ACC112 (cell line): ENCODE data around the gene TBCC.
A peak's percentile ranks its signal among the peaks of the same experiment; 100 is the strongest.

ENCODE experiments used
- H2AFZ ChIP-seq: fragments of 200-600 bp; sonication (generic); one replicate; pipeline ENCODE4 v1.6.0; 2017; ENCODE audit warnings: antibody characterized with exemption, low read length; ENCODE audit not compliant: unreplicated experiment
- H3K27ac ChIP-seq: fragments of 200-600 bp; sonication (generic); 2 replicates; pipeline ENCODE4 v1.5.1; 2014; ENCODE audit warnings: low read depth, mild to moderate bottlenecking, antibody characterized with exemption, low read length, moderate library complexity
- H3K27me3 ChIP-seq: fragments of 200-600 bp; sonication (generic); 2 replicates; pipeline ENCODE4 v1.6.1; 2014; ENCODE audit warnings: mild to moderate bottlenecking, antibody characterized with exemption, low read length, moderate library complexity, mixed read lengths; ENCODE audit not compliant: insufficient read depth
- H3K36me3 ChIP-seq: fragments of 200-600 bp; sonication (generic); 2 replicates; pipeline ENCODE4 v1.6.1; 2016; ENCODE audit warnings: mild to moderate bottlenecking, antibody characterized with exemption, low read length, moderate library complexity, mixed read lengths; ENCODE audit not compliant: insufficient read depth
- H3K4me1 ChIP-seq: fragments of 200-600 bp; sonication (generic); one replicate; pipeline ENCODE4 v1.6.1; 2016; ENCODE audit warnings: low read length, mixed read lengths; ENCODE audit not compliant: insufficient read depth, unreplicated experiment, control insufficient read depth
- H3K4me3 ChIP-seq: fragments of 200-600 bp; sonication (generic); 2 replicates; pipeline ENCODE4 v1.5.1; 2014; ENCODE audit warnings: mild to moderate bottlenecking, low read depth, low read length
- H3K79me2 ChIP-seq: fragments of 200-600 bp; sonication (generic); one replicate; pipeline ENCODE4 v1.6.0; 2016; ENCODE audit warnings: low read length; ENCODE audit not compliant: control insufficient read depth, unreplicated experiment, insufficient read depth

The TBCC gene, protein sequence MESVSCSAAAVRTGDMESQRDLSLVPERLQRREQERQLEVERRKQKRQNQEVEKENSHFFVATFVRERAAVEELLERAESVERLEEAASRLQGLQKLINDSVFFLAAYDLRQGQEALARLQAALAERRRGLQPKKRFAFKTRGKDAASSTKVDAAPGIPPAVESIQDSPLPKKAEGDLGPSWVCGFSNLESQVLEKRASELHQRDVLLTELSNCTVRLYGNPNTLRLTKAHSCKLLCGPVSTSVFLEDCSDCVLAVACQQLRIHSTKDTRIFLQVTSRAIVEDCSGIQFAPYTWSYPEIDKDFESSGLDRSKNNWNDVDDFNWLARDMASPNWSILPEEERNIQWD

DNA sequence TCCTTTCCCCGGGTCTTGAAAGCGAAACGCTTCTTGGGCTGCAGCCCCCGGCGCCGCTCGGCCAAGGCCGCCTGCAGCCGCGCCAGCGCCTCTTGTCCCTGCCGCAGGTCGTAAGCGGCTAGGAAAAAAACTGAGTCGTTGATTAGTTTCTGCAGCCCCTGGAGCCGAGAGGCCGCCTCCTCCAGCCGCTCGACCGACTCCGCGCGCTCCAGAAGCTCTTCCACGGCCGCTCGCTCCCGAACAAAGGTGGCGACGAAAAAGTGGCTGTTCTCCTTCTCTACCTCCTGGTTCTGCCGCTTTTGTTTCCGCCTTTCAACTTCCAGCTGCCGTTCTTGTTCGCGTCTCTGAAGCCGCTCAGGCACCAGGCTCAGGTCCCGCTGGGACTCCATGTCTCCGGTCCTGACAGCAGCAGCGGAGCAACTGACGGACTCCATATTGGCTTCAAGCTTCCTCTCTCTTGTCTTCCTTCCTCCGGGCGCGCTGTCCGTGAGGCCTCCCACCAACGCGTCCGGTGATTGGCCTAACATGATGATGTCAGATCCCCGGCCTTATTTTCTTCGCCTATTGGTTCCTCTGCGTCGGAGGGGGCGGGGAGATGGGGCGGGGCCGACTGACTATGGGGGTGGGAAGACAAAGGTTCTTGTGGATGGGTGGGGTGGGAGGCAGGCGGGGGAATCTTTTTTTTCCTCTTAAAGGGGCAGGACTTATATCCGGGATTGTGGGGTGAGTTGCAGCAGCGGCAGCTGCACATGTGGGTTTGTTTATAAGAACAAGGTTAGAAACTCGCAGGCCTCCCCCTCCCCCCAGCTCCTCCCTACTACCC, at the start of gene TBCC:
Gene TBCC (minus strand): TSS at position 464 of the 823 bp plus-strand sequence. CDS start 30 bp downstream, at position 434.
- no peaks in the 10 kb centered on the region for H3K36me3 ChIP-seq
- H3K4me3 ChIP-seq = peak within 1 kb of the TSS; percentile 95
- H2AFZ ChIP-seq = peak within 1 kb of the TSS; percentile 95
- no peaks in the 10 kb centered on the region for H3K27me3 ChIP-seq
- H3K27ac ChIP-seq = peak within 1 kb of the TSS; percentile 78
- peaks cover 21% of the 10 kb centered on the region for H3K79me2 ChIP-seq
- H3K4me1 ChIP-seq = peaks cover 32% of the 10 kb centered on the region

DNA sequence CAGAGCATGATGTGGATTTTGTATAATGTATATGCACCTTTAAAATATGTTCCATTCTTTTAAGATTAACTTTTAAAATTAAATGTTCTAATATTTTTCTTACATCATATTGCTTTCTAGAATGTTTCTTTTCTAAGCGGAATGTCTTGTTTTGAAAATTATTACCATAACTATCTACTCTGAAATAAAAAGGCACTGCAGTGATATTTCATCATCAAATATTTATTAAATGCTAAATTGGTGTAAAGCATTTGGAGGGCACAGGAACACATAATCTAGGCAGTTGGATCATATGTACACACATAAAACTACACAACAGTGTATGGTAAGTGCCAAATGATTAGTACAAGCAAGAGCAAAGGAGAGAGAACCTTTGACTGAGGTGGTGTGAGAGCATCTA, 49.7 kb upstream of the TBCC start:
- no peak overlapping the region for H3K27ac ChIP-seq
- no peaks in the 10 kb centered on the region for H3K79me2 ChIP-seq

DNA sequence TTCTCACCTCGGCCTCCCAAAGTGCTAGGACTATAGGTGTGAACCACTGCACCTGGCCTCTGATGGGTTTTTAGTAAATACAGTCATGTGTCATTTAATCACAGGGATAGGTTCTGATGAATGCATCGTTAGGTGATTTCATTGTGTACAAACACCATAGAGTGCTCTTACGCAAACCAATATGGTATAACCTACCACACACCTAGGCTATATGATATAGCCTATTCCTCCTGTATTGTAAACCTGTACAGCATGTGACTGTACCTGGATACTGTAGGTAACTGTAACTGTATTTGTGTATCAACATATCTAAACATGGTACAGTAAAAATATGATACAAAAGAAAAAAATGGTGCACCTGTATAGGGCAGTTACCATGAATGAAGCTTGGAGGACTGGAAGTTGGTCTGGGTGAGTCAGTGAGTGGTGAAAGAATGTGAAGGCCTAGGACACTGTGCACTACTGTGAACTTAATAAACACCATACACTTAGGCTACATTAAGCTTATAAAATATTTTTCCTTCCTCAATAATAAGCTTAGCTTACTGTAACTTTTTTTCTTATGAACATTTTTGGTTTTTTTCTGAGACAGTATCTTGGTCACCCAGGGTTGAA, 45.9 kb upstream of the TBCC start:
- Histone ChIP-seq H3K79me2 (peaks cover 7% of the 10 kb centered on the region), H3K36me3 (no peaks in the 10 kb centered on the region), H2AFZ (no peak overlapping the region), H3K4me3 (no peak overlapping the region), H3K27ac (no peak overlapping the region), H3K27me3 (no peaks in the 10 kb centered on the region), H3K4me1 (peaks cover 12% of the 10 kb centered on the region)

More for the DNA sequence above, 49.7 kb upstream of the TBCC start:
- Histone ChIP-seq H3K4me1 (peaks cover 23% of the 10 kb centered on the region), H3K27me3 (no peaks in the 10 kb centered on the region), H3K4me3 (no peak overlapping the region), H3K36me3 (no peaks in the 10 kb centered on the region), H2AFZ (no peak overlapping the region)

DNA sequence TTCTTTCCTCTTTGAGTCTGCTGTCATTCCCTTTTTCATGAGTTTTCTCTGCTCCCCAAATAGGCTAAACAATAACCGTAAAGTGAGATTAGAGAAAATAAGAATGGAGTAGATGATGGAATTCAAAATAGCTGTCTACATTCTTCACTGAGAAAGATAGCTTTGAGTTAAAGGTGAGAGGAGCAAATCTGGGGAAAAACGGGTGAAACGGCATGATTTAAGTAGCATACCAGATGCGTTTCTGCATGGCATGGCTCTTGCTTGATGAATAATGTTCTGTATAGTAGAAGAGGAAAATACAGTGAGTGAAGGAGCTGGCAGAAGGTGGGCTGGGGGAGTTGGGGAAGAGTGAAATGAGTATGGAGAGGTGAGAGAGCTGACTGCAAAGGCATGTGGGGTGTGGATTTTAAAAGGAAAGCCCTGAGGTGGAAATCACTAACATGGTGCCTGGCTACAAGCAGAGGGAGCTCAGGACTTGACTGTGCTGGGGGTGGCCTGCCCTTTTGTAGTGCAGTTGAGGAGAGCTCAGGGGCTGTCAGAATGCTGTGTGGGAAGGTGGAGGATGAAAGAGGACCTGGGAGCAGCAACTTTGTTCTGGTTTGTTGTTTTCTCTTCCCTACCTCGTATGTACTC, 44.8 kb upstream of the TBCC start:
- Histone ChIP-seq H2AFZ (no peak overlapping the region), H3K4me1 (peaks cover 12% of the 10 kb centered on the region), H3K27ac (no peak overlapping the region), H3K36me3 (no peaks in the 10 kb centered on the region), H3K27me3 (no peaks in the 10 kb centered on the region), H3K79me2 (peaks cover 17% of the 10 kb centered on the region), H3K4me3 (no peak overlapping the region)

DNA sequence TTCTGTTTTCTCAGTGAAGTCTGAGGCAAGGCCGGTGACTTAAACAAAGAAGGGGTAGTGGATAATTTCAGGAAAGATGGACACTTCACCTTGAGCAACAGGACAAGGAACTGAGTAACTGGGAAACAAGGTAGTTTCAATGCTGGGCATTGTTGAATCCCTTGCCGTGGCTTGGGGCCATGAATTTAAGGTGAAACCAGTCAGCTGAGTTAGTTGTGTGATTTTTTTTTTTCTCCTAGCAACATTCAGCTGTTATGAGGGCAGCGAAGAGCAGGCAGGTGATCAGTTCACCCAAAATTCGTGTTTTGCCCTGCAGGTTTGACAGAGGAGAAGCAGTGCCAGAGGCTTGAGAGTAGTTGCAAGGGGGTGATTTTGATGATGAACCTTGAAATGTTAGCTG, 42.8 kb upstream of the TBCC start:
- H3K79me2 ChIP-seq = peaks cover 37% of the 10 kb centered on the region
- H2AFZ ChIP-seq = no peak overlapping the region
- H3K4me3 ChIP-seq = no peak overlapping the region
- peaks cover 23% of the 10 kb centered on the region for H3K4me1 ChIP-seq
- no peaks in the 10 kb centered on the region for H3K27me3 ChIP-seq
- no peak overlapping the region for H3K27ac ChIP-seq
- H3K36me3 ChIP-seq = no peaks in the 10 kb centered on the region

DNA sequence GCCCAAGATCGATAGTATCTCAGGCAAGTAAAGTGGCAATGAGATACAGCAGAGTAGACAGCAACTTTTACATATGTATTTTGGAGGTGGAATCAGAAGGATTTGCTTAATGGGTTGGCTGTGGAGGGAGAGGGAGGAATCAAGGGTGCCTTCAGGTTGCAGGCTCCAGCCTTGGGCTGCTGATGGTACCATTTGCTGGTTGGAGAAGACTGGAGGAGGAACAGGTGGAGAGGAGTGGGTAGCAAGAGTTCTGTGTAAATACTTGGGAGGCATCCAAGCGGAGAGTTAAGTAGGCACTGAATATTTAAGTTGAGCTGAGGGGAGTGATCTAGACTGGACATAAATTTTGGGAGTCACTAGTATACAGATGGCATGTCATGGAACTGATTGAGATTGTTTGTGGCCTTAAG, 41.2 kb upstream of the TBCC start:
- H3K4me3 ChIP-seq = no peak overlapping the region
- no peak overlapping the region for H3K27ac ChIP-seq
- no peaks in the 10 kb centered on the region for H3K36me3 ChIP-seq
- H3K79me2 ChIP-seq = peaks cover 41% of the 10 kb centered on the region
- peaks cover 23% of the 10 kb centered on the region for H3K4me1 ChIP-seq
- no peaks in the 10 kb centered on the region for H3K27me3 ChIP-seq
- no peak overlapping the region for H2AFZ ChIP-seq

DNA sequence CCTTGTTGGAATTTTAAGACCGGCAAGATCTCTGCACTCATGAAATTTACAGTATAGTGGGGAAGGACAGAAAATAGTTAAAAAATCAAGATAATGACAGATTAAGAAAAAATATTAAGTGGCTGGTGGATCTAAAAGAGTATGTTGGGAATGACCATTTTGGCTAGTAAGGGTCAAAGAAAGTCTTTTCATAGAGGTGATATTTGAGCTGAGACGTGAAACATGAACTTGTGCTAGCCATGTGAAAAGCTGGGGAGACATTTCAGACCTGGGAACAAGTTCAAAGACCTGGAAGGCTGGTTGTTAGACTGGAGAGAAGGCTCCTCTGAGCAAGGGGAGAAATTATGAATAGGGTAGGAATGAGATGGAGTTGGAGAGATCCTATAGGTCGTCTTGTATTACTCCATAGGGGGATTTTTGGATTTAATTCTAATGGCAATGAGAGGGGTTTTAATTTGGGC, 40.7 kb upstream of the TBCC start:
- no peaks in the 10 kb centered on the region for H3K36me3 ChIP-seq
- H3K4me1 ChIP-seq = peaks cover 20% of the 10 kb centered on the region
- no peaks in the 10 kb centered on the region for H3K27me3 ChIP-seq
- no peak overlapping the region for H2AFZ ChIP-seq
- no peak overlapping the region for H3K4me3 ChIP-seq
- H3K79me2 ChIP-seq = peaks cover 41% of the 10 kb centered on the region
- no peak overlapping the region for H3K27ac ChIP-seq

DNA sequence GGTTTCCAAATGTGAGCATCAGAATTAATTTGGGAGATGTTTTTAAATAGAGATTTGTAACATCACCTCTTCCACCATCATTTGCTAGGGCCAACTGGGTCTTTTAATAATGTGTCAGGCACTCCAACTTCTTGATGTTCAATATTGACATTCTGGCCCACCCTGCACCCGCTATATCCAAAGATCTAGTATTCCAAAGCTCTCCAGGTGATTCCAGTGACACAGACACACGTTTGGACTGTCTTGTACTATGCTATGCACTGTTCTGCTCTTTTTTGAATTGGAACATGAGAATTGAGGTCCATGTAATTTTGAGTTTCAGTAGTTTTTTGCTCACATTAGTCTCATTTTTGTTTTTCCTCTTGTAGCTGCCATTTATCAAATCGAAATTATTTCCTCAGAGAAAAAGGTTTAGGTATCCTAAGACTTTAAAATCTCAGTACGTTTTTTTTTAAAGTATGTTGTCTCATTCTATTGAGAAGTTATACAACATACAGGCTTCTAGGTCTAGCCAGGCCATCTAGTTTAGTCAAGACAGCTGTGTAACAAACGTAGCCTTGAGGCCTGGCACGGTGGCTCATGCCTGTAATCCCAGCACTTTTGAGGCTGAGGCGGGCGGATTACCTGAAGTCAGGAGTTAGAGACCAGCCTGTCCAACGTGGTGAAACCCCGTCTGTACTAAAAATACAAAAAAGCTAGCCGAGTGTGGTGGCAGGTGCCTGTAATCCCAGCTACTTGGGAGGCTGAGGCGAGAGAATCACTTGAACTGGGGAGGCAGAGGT, 39.0 kb upstream of the TBCC start:
- H2AFZ ChIP-seq = no peak overlapping the region
- no peak overlapping the region for H3K27ac ChIP-seq
- no peaks in the 10 kb centered on the region for H3K27me3 ChIP-seq
- no peaks in the 10 kb centered on the region for H3K36me3 ChIP-seq
- H3K4me1 ChIP-seq = peaks cover 14% of the 10 kb centered on the region
- peak overlapping the region; percentile 99 for H3K4me3 ChIP-seq
- H3K79me2 ChIP-seq = peaks cover 43% of the 10 kb centered on the region

DNA sequence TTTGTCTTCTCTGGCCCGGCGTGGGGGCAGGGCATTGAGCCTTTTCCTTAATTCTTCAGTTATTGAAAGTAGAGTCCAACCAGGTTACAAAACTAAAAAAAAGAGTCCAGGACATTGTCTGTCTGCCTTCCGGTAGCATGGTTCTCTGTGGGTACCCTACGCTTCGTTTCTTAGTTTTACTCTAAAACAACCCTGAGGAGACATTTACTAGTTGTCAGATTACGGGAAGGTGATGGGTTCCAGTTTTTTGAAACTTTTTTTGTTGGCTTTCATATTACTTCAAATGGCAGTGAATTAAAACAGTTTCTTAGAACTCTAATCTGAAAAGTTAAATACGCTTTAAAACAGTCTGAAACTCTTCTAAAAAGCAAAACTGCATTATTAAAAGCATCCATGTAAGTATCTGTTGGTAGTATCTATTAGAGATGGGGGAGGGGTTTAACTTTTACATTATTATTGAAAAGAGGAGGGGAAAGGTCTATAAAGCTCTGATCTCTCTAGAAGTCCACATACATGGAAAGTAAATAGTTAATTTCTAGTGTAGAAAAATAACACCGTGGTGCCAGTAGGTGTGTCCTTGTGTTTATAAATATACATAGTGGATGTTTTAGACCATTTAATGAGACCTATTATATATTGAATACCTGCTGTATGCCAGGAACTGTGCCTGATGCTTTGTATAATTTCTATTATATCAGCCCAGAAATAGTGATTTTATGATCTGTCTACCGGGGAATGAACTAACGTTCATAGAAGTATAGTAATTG, 38.2 kb upstream of the TBCC start:
- peaks cover 13% of the 10 kb centered on the region for H3K4me1 ChIP-seq
- no peaks in the 10 kb centered on the region for H3K27me3 ChIP-seq
- peak overlapping the region; percentile 90 for H3K27ac ChIP-seq
- peaks cover 43% of the 10 kb centered on the region for H3K79me2 ChIP-seq
- H3K36me3 ChIP-seq = no peaks in the 10 kb centered on the region
- H3K4me3 ChIP-seq = peak overlapping the region; percentile 99
- H2AFZ ChIP-seq = peak overlapping the region; percentile 90
